HUDEP-2 (cell line): ENCODE data around the gene PARS2.

Experiments
- DNase-seq, 76 experiments: peaks; one replicate each; lab custom pipeline; 2025; ENCODE audit not compliant: unreplicated experiment in 76 of 76; lab: John Stamatoyannopoulos, UW

The PARS2 gene

GRCh38 chr1:54800041-54800898, 35.9 kb upstream of the PARS2 start:
- DNase-seq: no peak

DNA sequence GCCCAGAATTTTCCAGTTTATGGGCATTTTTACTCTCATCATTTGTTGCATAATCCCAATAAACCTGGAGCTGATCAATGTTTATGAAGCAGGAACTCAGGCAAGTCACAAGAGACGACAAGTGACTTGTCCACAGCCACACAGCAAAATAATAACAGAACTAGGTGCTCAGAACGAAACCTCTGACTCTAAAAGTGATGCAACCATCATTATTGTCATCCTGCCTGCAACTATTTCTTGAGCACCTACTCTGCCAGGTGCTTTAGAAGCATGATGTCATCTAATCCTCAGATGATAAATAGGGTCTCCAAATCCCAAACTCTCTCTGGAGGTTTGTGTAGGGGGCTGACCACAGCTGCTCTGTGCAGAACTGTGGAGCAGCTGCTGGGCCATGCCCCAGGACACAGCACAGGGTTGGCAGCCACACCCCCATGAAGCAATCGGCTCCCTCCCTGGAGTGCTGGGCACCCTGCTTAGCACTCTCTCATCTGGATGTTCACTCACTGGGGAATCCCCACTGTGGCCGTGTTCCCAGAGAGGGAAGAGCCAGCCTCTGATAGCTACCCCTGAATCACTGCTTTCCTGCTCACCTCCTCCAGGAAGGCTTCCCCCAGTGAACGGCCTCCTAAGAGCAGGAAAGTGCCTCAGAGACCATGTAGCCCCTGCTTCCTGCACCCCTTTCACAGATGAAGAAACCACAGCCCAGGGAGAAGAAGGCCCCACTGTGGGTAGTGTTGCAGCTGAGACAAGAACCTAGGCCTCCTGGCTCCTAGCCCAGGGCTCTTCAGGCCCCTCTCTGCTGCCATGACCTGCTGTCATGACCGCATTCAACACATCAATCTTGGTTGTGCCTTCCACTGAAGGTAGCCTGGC, 34.7 kb upstream of the PARS2 start:
- DNase-seq: no peak

DNA sequence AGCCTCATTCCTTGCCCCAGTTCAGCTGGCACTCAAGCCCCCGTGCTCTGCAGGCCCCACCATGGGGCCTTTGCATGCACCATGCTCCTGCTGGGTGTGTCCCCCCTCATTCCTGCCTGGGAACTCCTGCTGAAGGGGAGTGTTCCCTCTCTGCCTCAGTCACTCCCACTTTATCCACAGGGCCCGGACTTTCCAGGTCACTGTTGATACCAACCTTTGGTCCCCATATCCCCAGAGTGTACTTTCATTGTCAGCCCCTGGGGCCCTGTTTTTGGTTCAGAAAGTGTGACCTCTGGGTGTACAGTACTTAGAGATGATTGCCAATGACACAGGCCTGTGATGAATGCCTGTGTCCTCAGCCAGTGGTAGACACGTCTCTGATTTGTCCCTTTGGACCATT, 33.9 kb upstream of the PARS2 start:
- DNase-seq: no peak

DNA sequence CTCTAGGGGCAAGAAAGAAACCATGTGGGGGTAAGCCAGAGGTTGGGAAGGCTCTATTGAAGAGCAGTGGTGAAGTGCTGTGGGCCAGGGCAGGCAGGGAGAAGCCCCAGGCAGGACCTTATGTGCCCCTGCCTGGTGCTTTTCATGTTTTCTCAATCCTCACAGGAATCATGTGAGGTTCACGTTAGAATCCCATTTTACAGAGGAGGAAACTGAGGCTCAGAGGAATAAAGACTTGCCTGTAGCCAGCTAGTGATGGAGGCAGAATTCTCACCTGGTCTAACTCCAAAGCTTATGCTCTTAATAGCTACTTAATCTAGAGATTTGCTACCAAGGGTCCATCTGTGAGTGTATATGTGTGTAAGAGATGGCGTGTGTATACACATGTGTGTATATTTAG, 32.6 kb upstream of the PARS2 start:
- no peak for DNase-seq

- no peak for DNase-seq
Observed at GRCh38 chr1:54795841-54796468, 31.6 kb upstream of the PARS2 start.

DNA sequence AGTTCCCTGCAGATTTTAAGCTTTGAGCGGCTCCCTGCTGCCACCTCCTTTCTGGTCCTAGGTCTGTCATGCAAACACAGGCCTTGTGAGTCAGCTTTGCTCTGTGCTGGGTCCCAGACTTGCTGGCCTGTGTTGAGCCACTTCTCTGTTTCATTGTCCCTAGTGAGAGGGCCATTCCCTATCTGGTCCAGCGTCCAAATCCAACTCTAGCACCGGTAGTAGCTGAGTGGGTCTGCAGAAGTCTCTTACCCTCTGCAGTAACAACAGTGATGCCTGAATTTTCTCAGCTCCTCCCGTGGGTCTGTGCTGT, 31.0 kb upstream of the PARS2 start:
- DNase-seq: no peak

GRCh38 chr1:54794451-54795355, 30.4 kb upstream of the PARS2 start:
- DNase-seq: no peak

GRCh38 chr1:54792686-54793282, 28.5 kb upstream of the PARS2 start:
- no peak for DNase-seq

DNA sequence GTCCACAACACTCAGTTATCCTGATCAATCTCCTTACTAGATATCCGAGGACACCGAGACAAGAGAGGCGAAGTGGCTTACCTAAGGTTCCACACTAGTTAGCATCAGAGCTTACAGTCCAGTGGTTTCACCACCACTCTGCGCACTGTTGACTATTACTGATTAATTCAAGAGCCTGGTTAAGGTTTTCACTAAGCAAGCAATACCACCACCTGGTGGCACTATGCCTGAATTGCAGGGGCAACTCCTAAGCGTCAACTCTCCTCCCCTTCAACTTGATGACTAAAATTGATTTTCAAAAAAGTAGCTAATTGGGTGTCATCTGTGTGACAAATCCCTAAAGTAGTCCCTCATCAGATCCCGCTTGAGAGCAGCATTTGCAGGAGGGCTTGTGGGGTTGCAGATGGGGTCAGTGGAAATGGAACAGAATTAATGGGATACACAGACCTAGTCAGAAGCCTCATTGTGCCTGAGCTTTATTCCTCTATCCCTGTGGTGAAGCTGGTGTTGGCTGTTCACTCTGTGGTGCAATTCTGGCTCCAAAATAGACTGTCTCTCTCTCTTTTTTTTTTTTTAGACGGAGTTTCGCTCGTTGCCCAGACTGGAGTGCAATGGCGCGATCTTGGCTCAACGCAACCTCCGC, 27.7 kb upstream of the PARS2 start:
- peak in 49 of 76 experiments; percentile 2 to 68 (median 29) for DNase-seq

DNA sequence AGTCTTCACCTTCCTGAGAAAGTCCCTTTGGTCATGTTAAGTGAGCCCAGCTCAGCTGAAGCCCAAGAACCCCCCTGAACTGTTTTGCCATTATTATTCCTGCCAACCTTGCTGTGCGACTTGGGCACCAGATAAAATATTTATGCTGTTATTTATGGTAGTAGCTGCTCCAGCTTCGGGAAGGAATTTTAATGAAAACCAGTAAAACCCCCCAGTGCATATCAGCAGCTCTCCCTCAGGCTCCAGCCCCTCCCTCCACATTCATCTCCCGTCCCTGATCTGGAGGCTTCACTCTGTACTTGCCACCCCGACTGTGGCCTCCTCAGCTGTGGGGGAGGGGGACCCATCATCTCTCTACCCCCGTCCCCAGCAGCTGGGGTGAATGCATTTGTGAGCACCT, 24.1 kb upstream of the PARS2 start:
- DNase-seq: no peak

GRCh38 chr1:54787604-54788003, 23.3 kb upstream of the PARS2 start:
- DNase-seq: no peak

GRCh38 chr1:54786778-54787177, 22.5 kb upstream of the PARS2 start:
- no peak for DNase-seq

DNA sequence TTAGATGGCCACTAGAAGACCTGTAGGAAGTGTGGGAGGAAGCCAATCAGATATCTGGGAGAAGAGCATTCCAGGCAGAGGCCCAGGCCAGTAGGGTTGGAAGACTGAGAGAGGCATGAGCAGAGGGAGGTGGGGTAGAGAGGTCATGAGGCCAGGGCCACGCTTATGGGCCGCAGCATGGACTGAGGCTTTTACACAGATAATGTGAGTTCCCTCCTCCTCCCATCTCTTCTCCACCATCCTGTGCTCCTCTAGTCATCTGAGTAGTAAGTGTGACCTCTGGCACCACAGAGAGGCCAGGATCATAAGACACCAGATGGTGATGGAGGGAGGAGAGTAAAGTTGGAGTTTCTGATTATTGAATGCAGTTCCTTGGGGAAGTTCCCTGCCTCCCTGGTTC, 19.7 kb upstream of the PARS2 start:
- no peak for DNase-seq

GRCh38 chr1:54782588-54782987, 18.3 kb upstream of the PARS2 start:
- DNase-seq: no peak

DNA sequence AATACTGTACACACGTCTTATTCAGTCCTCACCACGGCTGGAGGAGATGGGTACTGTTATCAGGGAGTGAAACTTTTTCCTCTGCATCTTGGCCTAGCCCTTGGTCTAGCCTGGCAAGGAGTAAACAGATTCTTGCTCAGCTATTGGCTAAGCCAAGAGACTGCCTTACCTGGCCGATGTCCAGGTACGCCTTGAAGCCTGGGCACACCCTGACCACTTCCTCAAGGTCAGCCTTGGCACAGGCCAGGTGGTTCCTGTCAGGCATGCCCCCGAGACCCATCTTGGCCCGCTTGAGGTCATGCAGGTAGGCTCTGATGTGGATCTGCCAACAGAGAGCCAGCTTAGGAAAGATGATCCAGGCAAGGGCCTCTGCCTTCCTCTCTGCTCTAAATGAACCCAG, 17.8 kb upstream of the PARS2 start:
- no peak for DNase-seq

DNA sequence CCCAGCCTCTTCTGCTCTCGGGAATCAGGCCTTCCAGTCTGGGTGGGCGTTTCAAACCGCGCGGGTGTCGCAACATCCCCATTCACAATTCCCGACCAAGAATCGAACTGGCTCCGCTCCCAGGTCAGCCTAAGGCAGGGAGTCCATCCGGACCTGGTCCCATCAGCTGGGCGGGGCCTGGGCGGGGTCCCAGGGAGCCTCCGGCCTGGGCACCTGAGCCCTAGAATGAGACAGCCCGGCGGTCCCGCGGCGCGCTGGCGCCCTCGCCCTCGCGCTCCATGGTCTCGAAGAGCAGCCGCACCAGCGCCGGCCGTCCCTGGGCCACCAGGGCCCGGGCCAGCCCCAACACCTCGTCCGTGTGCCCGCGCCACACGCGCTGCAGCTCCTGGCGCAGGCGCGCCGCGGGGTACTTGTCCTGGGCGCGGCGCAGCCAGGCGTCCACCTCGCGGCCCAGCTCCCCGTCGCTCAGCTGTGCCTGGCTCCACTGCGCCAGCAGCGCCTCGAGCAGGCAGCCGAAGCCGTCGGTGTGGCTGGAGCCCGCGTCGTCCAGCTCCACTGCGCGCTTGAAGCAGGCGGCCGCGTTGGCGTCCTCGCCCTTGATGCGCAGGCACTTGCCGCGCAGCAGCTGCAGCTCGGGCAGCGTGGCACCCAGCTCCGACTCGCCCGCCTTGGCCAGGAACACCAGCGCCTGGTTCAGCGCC, 16.9 kb upstream of the PARS2 start:
- DNase-seq: no peak

DNA sequence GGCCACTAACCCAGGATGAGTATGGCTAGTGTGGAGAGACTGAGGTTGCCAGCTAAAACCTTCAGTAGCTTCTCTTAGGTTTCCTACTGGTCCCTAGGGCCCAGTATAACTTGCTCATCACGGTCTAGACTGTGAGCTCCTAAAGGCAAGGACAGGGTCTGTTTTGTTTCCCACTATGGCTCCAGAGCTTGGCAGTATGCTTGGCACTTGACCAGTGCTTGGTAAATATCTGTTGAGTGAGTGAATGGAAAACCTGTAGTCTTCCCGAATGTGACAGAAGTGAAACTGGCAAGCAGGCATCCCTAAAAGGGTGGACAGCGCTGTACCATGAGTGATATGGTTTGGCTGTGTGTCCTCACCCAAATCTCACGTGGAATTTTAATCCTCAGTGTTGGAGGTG, 13.1 kb upstream of the PARS2 start:
- no peak for DNase-seq

GRCh38 chr1:54777011-54777410, 12.7 kb upstream of the PARS2 start:
- no peak for DNase-seq
